K562 treated with DMSO at 1 percent for 12 hours (cell line): ENCODE results near the gene FHL3. TPM values are rescaled to one million over a fixed set of nuclear protein-coding genes. Genes with fewer than 3 reads are reported as not detected.

Experiments
- total RNA-seq: library from RNA; unstranded; fragments of 300-600 nt; gene quantifications from 2 replicates; pipeline ENCODE4 v1.2.3, GENCODE V29; 2022; ENCODE audit not compliant: insufficient read depth

Gene FHL3
- total RNA-seq: 90.3 and 117 TPM in 2 replicates

GRCh38 chr1:38005195-38006007 lies at the start of gene FHL3:
Gene FHL3, minus strand, starts transcription at chr1:38005514. Its CDS starts 6,102 bp downstream, at chr1:37999412.

GRCh38 chr1:38046333-38046883 lies 41.1 kb upstream of the FHL3 start, which contains the start of gene POU3F1:
Gene POU3F1, minus strand, starts transcription at chr1:38046793. Its CDS starts 50 bp downstream, at chr1:38046743.

GRCh38 chr1:38012363-38013226 lies 7.3 kb upstream of the FHL3 start, which contains the start of gene UTP11:
Gene UTP11, plus strand, starts transcription at chr1:38012734. Its CDS starts 69 bp downstream, at chr1:38012803.

Other genes starting within 250 kb of the FHL3 start
- not detected in 2 replicates for gene EPHA10, start 240.4 kb downstream of the FHL3 start, total RNA-seq
- gene MANEAL, start 211.7 kb downstream of the FHL3 start, total RNA-seq: 0.48 and 0.58 TPM in 2 replicates
- gene C1orf122, start 197.7 kb downstream of the FHL3 start, total RNA-seq: 80.3 and 182 TPM in 2 replicates
- gene YRDC, start 197.3 kb downstream of the FHL3 start, total RNA-seq: 41.1 and 46.3 TPM in 2 replicates
- 1.1 and 4.0 TPM in 2 replicates for gene MTF1, start 145.9 kb downstream of the FHL3 start, total RNA-seq
- 12.3 and 27.3 TPM in 2 replicates for gene INPP5B, start 58.5 kb downstream of the FHL3 start, total RNA-seq
- 53.1 and 94.1 TPM in 2 replicates for gene SF3A3, start 15.5 kb downstream of the FHL3 start, total RNA-seq
- gene UTP11, start 7.2 kb upstream of the FHL3 start, total RNA-seq: 50.2 and 62.1 TPM in 2 replicates
- 0.28 and 0.64 TPM in 2 replicates for gene POU3F1, start 41.3 kb upstream of the FHL3 start, total RNA-seq